GM19438 (cell line): ENCODE data around the gene NECAB3.

Experiments
- ATAC-seq: cut with Tn5 transposase; IDR thresholded peaks from one replicate; pipeline ENCODE4 v1.9.1; 2021; ENCODE audit warnings: low read depth; ENCODE audit not compliant: unreplicated experiment

NECAB3 gene

GRCh38 chr20:33666293-33667244 is 7.7 kb downstream of the NECAB3 start, which contains the start of gene ACTL10:
ACTL10 (plus strand) TSS chr20:33666943; CDS start chr20:33667498, 555 bp downstream.
- ATAC-seq, result peak; percentile 65

DNA sequence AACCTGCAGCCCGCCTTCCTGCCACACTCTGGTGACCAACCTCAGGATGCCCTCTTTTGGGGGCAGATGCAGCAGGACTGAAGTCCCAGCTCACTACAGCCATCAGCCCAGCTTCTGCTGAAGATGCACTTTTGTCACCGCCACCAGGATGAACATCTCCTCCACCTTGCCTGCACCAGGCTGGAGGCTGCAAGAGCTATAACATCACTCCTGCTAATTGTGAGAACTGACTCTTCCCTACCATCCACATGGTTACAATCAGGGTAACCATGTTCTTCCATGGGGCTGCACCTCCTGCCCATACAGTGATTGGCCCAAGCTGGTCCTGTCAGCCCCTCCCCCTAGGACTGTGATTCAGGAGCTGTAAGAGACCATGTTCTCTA is 9.5 kb downstream of the NECAB3 start:
- ATAC-seq, result no peak

GRCh38 chr20:33664085-33664761 is 10.0 kb downstream of the NECAB3 start:
- ATAC-seq, result no peak

DNA sequence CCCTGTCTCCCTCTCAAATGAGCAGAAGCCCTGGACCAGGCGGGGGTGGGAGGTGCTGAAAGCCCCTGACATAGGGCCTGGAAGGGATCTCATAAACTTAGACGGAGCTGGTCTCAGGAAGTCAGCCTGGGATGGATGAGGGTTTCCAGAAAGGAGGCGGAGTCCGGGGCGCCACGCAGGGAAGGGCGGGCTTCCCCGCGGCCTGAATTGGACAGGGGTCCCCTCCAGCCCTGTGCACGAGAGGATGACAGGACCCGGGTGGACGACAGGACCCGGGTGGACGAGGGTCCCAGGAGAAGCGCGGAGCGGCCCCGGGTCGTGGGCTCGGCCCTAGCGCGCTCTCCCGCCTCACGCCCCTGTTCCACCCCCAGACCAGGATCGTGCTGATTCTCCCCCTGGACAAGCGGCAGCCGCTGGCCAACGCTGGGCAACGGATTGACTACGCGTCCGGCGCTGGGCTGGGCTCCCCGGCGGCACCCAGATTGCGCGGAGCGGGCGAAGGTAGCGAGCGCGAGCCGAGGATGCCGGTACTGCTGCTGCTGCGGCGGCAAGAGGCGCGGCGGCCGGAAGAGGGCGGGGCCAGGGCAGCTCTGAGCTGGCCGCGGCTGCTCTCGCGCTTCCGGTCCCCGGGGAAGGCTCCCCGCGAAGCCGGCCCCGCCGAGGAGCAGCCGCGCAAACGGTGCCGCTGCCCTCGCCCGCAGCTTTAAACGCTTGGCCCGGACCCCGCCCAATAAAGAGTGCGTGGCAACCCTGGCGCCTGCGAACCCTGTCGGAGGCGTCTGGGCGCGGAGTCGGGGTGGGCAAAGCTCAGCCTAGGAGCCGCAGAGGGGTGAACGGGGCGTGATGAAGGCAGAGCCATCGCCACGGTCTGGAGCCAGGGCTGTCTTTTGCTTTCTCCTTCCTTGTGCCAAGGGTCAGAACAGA is 10.8 kb downstream of the NECAB3 start:
- ATAC-seq, result no peak

DNA sequence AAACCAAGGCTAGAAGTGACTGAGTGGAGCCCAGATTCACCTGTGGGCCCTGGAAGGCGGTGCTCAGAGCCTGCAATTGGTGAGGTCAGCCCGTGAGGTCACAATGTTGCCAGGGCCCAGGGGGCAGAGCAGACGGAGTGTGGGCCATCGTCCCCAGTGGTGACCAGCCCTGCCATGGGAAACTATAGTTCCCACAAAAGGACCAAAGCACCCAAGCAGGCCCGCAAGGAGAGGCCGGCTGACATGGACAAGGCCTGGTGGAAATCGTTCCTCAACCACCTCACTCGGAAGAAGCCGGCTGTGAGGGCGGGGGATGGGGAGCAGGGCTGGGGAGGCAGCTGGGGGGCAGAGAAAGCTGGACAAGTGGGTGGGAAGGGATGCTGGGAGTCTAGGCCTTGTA is 12.1 kb downstream of the NECAB3 start, which contains the start of gene C20orf144:
C20orf144 (plus strand) TSS at position 156 of the 400 bp plus-strand sequence; CDS start at position 175, 19 bp downstream.
- ATAC-seq, result no peak

DNA sequence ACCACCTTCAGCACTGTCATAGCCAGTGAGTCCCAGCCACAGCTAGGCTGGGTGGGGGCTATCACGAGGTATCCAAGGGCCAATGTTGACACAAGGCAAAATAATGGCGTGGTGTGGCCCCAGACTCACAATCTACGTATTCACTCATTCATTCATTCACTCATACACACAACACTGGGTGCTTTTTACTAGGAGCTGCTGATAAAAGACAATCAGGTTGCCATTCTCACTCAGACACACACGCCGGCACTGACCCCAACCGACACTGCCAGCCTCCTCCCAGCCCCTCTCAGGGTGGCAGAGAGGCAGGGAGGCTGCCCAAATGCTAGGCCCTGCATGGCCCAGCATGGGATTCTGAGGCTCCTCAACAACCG is 13.6 kb downstream of the NECAB3 start:
- ATAC-seq, result no peak

- ATAC-seq, result no peak
Observed at GRCh38 chr20:33660035-33660684, 14.1 kb downstream of the NECAB3 start.

- ATAC-seq, result no peak
Observed at GRCh38 chr20:33659341-33660034, 14.7 kb downstream of the NECAB3 start.

GRCh38 chr20:33658929-33659328 is 15.3 kb downstream of the NECAB3 start:
- no peak for ATAC-seq

DNA sequence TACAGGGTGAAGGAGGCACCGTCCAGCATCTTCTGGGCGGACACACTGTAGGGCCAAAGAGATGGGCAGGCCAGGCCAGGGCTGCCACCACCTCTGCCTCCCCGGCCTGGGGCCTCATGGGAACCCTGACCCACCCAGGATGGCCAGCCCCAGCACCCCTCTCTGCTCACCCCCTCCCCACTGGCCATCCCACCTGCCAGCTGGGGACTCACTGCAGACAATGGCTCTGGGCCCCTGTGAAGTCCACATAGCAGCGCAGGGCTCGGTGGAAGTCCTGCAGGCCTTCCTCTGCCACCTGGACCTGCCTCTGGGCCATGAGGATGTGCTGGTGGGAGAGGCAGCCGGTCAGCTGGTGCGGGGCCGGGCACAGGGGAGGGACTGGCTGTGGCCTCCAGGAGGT is 15.7 kb downstream of the NECAB3 start:
- no peak for ATAC-seq

- no peak for ATAC-seq
Observed at GRCh38 chr20:33657704-33658095, 16.5 kb downstream of the NECAB3 start.

GRCh38 chr20:33656783-33657703 is 17.2 kb downstream of the NECAB3 start:
- ATAC-seq, result no peak

DNA sequence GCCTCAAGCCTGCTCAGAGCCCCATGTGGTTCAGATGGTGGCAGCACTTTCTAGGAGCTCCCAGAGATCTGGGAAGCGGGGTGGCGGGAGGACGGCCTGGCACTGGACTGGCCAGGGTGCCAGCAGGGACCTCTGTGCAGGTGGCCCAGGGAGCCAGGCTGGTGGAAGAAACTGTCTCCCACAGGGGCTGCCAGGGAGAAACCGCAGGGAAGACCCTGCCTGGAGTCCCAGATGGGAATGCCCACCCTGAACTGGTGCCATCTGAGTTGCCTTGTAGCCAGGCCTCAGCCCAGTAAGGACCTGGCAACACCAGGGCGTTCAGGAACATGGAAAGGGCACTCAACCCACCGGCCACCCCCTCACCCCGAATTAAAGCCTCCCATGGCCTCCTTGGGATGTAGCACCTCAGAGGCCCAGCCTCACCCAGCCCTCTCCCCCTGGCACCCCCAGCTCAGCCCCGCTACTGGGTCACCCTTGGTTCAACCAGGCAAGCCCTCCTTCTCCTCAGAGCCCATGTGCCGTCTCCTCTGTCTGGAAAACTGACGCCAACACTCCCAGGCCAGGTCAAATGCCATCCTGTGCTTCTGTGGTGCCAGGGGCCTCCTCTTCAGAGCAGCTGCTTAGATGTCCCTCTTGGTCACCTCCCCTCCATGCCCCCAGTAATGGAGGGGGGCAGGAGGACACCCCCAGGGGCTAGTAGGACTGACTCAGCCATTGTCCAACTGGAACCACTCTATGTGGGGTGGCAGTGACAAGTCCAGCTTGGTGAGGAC is 18.0 kb downstream of the NECAB3 start:
- no peak for ATAC-seq

DNA sequence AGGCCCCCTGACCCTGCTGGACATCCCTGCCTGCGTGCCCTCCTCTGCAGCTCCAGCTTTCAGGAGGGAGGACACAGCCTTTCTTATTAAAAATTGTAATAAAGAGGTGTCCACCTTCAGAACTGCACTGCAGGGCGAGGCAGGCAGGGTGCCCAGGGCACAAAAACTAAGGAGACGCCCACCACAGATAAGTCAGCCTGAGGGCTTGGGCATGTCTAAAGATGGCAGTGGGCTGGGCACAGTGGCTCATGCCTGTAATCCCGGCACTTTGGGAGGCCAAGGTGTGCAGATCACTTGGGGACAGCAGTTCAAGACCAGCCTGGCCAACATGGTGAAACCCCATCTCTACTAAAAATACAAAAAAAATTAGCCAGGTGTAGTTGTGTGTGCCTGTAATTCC is 19.1 kb downstream of the NECAB3 start:
- no peak for ATAC-seq

DNA sequence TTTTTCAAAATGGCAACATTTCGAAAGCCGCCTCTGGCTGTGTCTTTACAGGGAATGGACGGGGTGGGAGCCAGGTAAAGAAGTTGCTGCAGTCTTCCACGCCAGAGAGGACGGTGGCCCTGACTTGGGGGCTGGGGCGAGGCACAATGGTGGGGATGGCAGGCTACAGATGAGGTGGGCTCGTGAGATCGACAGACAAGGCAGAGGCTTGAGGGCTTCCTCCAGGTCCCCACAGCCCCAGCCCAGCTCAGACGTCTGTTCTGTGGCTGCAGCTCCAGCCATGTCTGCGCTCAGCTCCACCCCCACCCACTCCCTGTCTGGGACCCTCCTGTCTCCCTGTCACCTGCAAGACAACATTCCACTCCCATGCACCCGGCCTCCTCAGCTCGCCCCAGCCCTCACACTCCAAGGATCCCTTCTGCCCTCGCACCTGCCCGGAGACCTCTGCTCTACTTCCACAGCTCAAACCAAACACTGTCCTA is 19.5 kb downstream of the NECAB3 start:
- no peak for ATAC-seq

DNA sequence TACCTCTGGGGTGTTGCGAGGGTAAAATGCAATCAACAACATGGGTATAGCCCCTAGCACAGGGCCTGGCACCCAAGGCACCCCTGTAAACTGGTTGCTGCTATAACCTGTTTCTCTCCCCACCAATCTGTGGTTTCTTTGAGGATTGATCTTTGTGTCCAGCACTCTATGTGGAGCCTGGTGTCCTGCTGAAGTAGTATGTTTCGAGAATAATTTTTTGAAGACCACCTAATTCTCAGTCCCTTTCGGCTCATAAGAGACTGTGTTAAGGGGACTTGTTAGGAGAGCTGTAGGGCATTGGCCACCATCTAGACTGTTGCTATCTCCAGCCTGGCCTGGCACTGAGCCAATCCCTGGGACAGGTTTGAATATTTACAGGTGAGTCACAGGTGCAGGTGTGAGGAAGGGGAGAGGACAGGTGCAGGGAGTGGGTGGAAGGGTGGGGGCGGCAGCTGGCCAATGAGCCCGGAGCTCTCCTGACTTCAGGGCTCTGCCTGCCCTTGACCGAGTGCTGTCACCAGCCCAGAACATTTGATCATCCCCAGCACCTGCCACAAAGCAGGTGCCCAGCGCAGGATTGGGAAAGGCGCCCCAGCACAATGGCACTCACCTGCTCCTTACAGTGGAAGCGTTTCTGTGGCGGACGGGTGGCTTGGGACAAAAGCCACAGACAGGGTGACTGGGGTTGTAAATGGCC is 20.2 kb downstream of the NECAB3 start:
- no peak for ATAC-seq
